GM10266 (cell line): ENCODE data around the gene EPB41L2.

Experiments used
- DNase-seq: peaks from one replicate; pipeline ENCODE4 v3.0.0; 2012; ENCODE audit errors: extremely low spot score
- CTCF ChIP-seq: IDR thresholded peaks from 2 replicates; pipeline ENCODE4 v1.5.1; 2012; ENCODE audit warnings: mild to moderate bottlenecking, low read depth; ENCODE audit not compliant: control insufficient read depth, insufficient read depth; ENCODE audit errors: missing control alignments

Gene EPB41L2

GRCh38 chr6:130964808-130965604, 98.0 kb downstream of the EPB41L2 start:
- no peak for DNase-seq
- TF ChIP-seq CTCF, result no peak

GRCh38 chr6:130964289-130964688, 98.8 kb downstream of the EPB41L2 start:
- no peak for TF ChIP-seq CTCF
- DNase-seq, result no peak

GRCh38 chr6:130962966-130963365, 100.1 kb downstream of the EPB41L2 start:
- TF ChIP-seq CTCF, result no peak
- DNase-seq, result no peak

GRCh38 chr6:130961148-130961547, 101.9 kb downstream of the EPB41L2 start:
- TF ChIP-seq CTCF, result no peak
- no peak for DNase-seq

GRCh38 chr6:130959951-130960350, 103.1 kb downstream of the EPB41L2 start:
- no peak for TF ChIP-seq CTCF
- no peak for DNase-seq

- no peak for DNase-seq
- no peak for TF ChIP-seq CTCF
These were observed 104.6 kb downstream of the EPB41L2 start for GRCh38 chr6:130958468-130958867.

- DNase-seq, result no peak
- TF ChIP-seq CTCF, result no peak
These were observed 107.3 kb downstream of the EPB41L2 start for GRCh38 chr6:130955755-130956154.
